NB4 (cell line): ENCODE results near the gene BBS9.

Experiments
- DNase-seq: peaks from one replicate; pipeline ENCODE4 v3.0.0; 2010; ENCODE audit warnings: low read depth
- H3K4me3 ChIP-seq: one replicate; pipeline ENCODE4 v1.5.1; 2011; ENCODE audit warnings: mild to moderate bottlenecking, low read depth, low read length, moderate library complexity
- CTCF ChIP-seq: IDR thresholded peaks from one replicate; pipeline ENCODE4 v1.5.1; 2012; ENCODE audit warnings: low read depth, low read length
- MAX ChIP-seq: IDR thresholded peaks from 2 replicates; pipeline ENCODE4 v1.6.1; 2011; ENCODE audit warnings: low read depth, low read length
- MYC ChIP-seq: IDR thresholded peaks from 2 replicates; pipeline ENCODE4 v1.6.1; 2011; ENCODE audit warnings: low read depth, low read length
- POLR2A ChIP-seq: IDR thresholded peaks from 2 replicates; pipeline ENCODE4 v1.6.1; 2011; ENCODE audit warnings: mild to moderate bottlenecking; ENCODE audit not compliant: insufficient read length; ENCODE audit errors: extremely low read depth

Gene BBS9

GRCh38 chr7:33497051-33497450 is 367.7 kb downstream of the BBS9 start:
- TF ChIP-seq POLR2A, result no peak
- TF ChIP-seq CTCF, result no peak
- TF ChIP-seq MYC, result no peak
- no peak for TF ChIP-seq MAX
- no peak for DNase-seq
- no peak overlapping the region for H3K4me3 ChIP-seq

GRCh38 chr7:33500703-33501701 is 371.6 kb downstream of the BBS9 start:
- TF ChIP-seq POLR2A (no peak), CTCF (no peak), MAX (no peak), MYC (no peak)

GRCh38 chr7:33503014-33503413 is 373.6 kb downstream of the BBS9 start:
- H3K4me3 ChIP-seq, result no peak overlapping the region
- TF ChIP-seq POLR2A (no peak), MAX (no peak), CTCF (no peak), MYC (no peak)
- DNase-seq, result no peak

More at GRCh38 chr7:33500703-33501701, 371.6 kb downstream of the BBS9 start:
- no peak for DNase-seq
- H3K4me3 ChIP-seq, result no peak overlapping the region

- TF ChIP-seq CTCF (no peak), POLR2A (no peak), MAX (no peak), MYC (no peak)
- DNase-seq, result no peak
- no peak overlapping the region for H3K4me3 ChIP-seq
Observed at GRCh38 chr7:33503736-33504135, 374.4 kb downstream of the BBS9 start.

- no peak overlapping the region for H3K4me3 ChIP-seq
- TF ChIP-seq MYC (no peak), MAX (no peak), POLR2A (no peak), CTCF (no peak)
- no peak for DNase-seq
Observed at GRCh38 chr7:33504266-33504665, 374.9 kb downstream of the BBS9 start.
